SK-N-SH treated with all-trans-retinoic acid at 6 μM for 48 hours (cell line): Measurements from ENCODE around the gene FAT1.

Source experiments
- ATAC-seq: fragments of 200-7000 bp; cut with Tn5 transposase; 3 replicates; pipeline ENCODE4 v1.9.1; 2020; ENCODE audit warnings: mild to moderate bottlenecking, moderate library complexity
- ARNTL ChIP-seq: fragments of 450-650 bp; formaldehyde crosslinking; IDR thresholded peaks from 2 replicates; pipeline ENCODE4 v1.5.0; 2020; ENCODE audit warnings: low read depth, mild to moderate bottlenecking, moderate library complexity, borderline replicate concordance
- CREB5 ChIP-seq: fragments of 250-450 bp; sonication (Bioruptor Pico); IDR thresholded peaks from 2 replicates; pipeline ENCODE4 v1.5.1; 2020; ENCODE audit warnings: low read depth, mild to moderate bottlenecking, moderate library complexity
- CSDC2 ChIP-seq: fragments of 250-450 bp; sonication (Bioruptor Pico); IDR thresholded peaks from 2 replicates; pipeline ENCODE4 v1.5.0; 2020; ENCODE audit warnings: mild to moderate bottlenecking, moderate library complexity
- CSRNP3 ChIP-seq: fragments of 250-450 bp; sonication (Bioruptor Pico); IDR thresholded peaks from 2 replicates; pipeline ENCODE4 v1.5.1; 2021; ENCODE audit warnings: mild to moderate bottlenecking, moderate library complexity
- ESRRG ChIP-seq: fragments of 250-450 bp; sonication (Bioruptor Pico); IDR thresholded peaks from 2 replicates; pipeline ENCODE4 v1.6.1; 2021; ENCODE audit warnings: mild to moderate bottlenecking
- GLIS3 ChIP-seq: fragments of 250-450 bp; sonication (Bioruptor Pico); IDR thresholded peaks from 2 replicates; pipeline ENCODE4 v1.5.0; 2020; ENCODE audit warnings: mild to moderate bottlenecking, moderate library complexity
- ISL1 ChIP-seq: fragments of 250-450 bp; sonication (Bioruptor Pico); IDR thresholded peaks from 2 replicates; pipeline ENCODE4 v2.1.2; 2022; ENCODE audit warnings: mild to moderate bottlenecking, moderate library complexity
- OSR1 ChIP-seq: fragments of 250-450 bp; sonication (Bioruptor Pico); IDR thresholded peaks from 2 replicates; pipeline ENCODE4 v1.8.0; 2022; ENCODE audit warnings: moderate library complexity, mild to moderate bottlenecking, inconsistent platforms
- PATZ1 ChIP-seq: fragments of 250-450 bp; sonication (Bioruptor Pico); IDR thresholded peaks from 2 replicates; pipeline ENCODE4 v1.8.0; 2020; ENCODE audit warnings: mild to moderate bottlenecking, moderate library complexity, borderline replicate concordance
- POU6F1 ChIP-seq: fragments of 250-450 bp; sonication (Bioruptor Pico); IDR thresholded peaks from 2 replicates; pipeline ENCODE4 v1.8.0; 2021; ENCODE audit warnings: low read depth, mild to moderate bottlenecking, moderate library complexity, borderline replicate concordance
- PPARA ChIP-seq: fragments of 250-450 bp; sonication (Bioruptor Pico); IDR thresholded peaks from 2 replicates; pipeline ENCODE4 v1.5.0; 2020; ENCODE audit warnings: mild to moderate bottlenecking, borderline replicate concordance
- RARB ChIP-seq: fragments of 250-450 bp; sonication (Bioruptor Pico); IDR thresholded peaks from 2 replicates; pipeline ENCODE4 v1.8.0; 2021; ENCODE audit warnings: mild to moderate bottlenecking, moderate library complexity
- SNAI2 ChIP-seq: fragments of 250-450 bp; sonication (Bioruptor Pico); IDR thresholded peaks from 2 replicates; pipeline ENCODE4 v1.5.0; 2020; ENCODE audit warnings: mild to moderate bottlenecking, moderate library complexity
- TCF4 ChIP-seq: fragments of 250-450 bp; sonication (Bioruptor Pico); IDR thresholded peaks from 2 replicates; pipeline ENCODE4 v1.8.0; 2021; ENCODE audit warnings: mild to moderate bottlenecking, moderate library complexity, borderline replicate concordance
- TSHZ2 ChIP-seq: fragments of 250-450 bp; sonication (Bioruptor Pico); IDR thresholded peaks from 2 replicates; pipeline ENCODE4 v1.5.0; 2020; ENCODE audit warnings: mild to moderate bottlenecking, moderate library complexity
- ZC3H10 ChIP-seq: fragments of 250-450 bp; sonication (Bioruptor Pico); IDR thresholded peaks from 2 replicates; pipeline ENCODE4 v1.5.1; 2021; ENCODE audit warnings: mild to moderate bottlenecking, moderate library complexity
- ZFP3 ChIP-seq: fragments of 250-450 bp; sonication (Bioruptor Pico); IDR thresholded peaks from 2 replicates; pipeline ENCODE4 v1.5.0; 2020; ENCODE audit warnings: mild to moderate bottlenecking, moderate library complexity
- ZFP30 ChIP-seq: fragments of 450-650 bp; formaldehyde crosslinking; IDR thresholded peaks from 2 replicates; pipeline ENCODE4 v1.5.0; 2022; ENCODE audit warnings: mild to moderate bottlenecking, moderate library complexity
- ZNF565 ChIP-seq: fragments of 450-650 bp; formaldehyde crosslinking; conservative IDR thresholded peaks from 2 replicates; pipeline ENCODE4 v1.5.0; 2020; ENCODE audit warnings: low read depth, mild to moderate bottlenecking, moderate library complexity
- ZNF70 ChIP-seq: fragments of 450-650 bp; formaldehyde crosslinking; IDR thresholded peaks from 2 replicates; pipeline ENCODE4 v1.5.0; 2020; ENCODE audit warnings: mild to moderate bottlenecking, moderate library complexity
- ZNF8 ChIP-seq: fragments of 450-650 bp; formaldehyde crosslinking; IDR thresholded peaks from 2 replicates; pipeline ENCODE4 v1.5.0; 2020; ENCODE audit warnings: mild to moderate bottlenecking, moderate library complexity

Gene FAT1

GRCh38 chr4:186598686-186599085, 125.0 kb downstream of the FAT1 start:
- no peak for ATAC-seq
- TF ChIP-seq ZFP3 (CRISPR knock-in tag): no peak
- no peak for TF ChIP-seq ZFP30
- TF ChIP-seq OSR1 (CRISPR knock-in tag): no peak
- no peak for TF ChIP-seq CSDC2 (CRISPR knock-in tag)
- no peak for TF ChIP-seq ARNTL (CRISPR knock-in tag)
- no peak for TF ChIP-seq ZC3H10 (CRISPR knock-in tag)
- TF ChIP-seq RARB (CRISPR knock-in tag): no peak
- TF ChIP-seq ZNF565 (CRISPR knock-in tag): no peak
- TF ChIP-seq TCF4 (CRISPR knock-in tag): no peak
- TF ChIP-seq CREB5 (CRISPR knock-in tag): no peak
- no peak for TF ChIP-seq ZNF8
- no peak for TF ChIP-seq TSHZ2 (CRISPR knock-in tag)
- no peak for TF ChIP-seq ZNF70
- TF ChIP-seq, all 23 proteins: peak for 0

- no peak for TF ChIP-seq ZFP3 (CRISPR knock-in tag)
- TF ChIP-seq CREB5 (CRISPR knock-in tag): no peak
- TF ChIP-seq PPARA (CRISPR knock-in tag): no peak
- no peak for TF ChIP-seq ZNF565 (CRISPR knock-in tag)
- TF ChIP-seq TSHZ2 (CRISPR knock-in tag): no peak
- TF ChIP-seq ZNF8: no peak
- no peak for TF ChIP-seq CSDC2 (CRISPR knock-in tag)
- no peak for TF ChIP-seq ZNF70
- TF ChIP-seq POU6F1 (CRISPR knock-in tag): no peak
- TF ChIP-seq ESRRG: no peak
- no peak for TF ChIP-seq TCF4 (CRISPR knock-in tag)
- TF ChIP-seq ARNTL (CRISPR knock-in tag): no peak
- TF ChIP-seq SNAI2: no peak
- no peak for TF ChIP-seq OSR1 (CRISPR knock-in tag)
- TF ChIP-seq PATZ1: no peak
- no peak for TF ChIP-seq ZC3H10 (CRISPR knock-in tag)
- no peak for TF ChIP-seq GLIS3 (CRISPR knock-in tag)
- TF ChIP-seq CSRNP3 (CRISPR knock-in tag): no peak
- no peak for TF ChIP-seq RARB (CRISPR knock-in tag)
- no peak for TF ChIP-seq ISL1 (CRISPR knock-in tag)
- no peak for ATAC-seq
Observed at GRCh38 chr4:186596850-186597390, 126.7 kb downstream of the FAT1 start.
